ENCODE data around the gene PGBD4.

DNA sequence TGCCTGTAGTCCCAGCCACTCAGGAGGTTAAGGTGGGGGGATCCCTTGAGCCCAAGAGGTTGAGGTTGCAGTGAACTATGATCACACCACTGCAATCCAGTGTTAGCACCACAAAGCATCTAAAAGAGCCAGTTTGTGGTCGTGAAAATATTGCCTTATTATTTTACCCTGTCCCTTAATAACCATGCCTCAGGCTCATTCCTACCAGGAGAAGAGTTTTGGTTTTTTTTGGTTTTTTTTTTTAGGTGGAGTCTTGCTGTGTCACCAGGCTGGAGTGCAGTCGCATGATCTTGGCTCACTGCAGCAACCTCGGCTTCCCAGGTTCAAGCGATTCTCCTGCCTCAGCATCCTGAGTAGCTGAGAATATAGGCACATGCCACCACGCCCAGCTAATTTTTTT, 45.0 kb upstream of the PGBD4 start:
- TF ChIP-seq, protein P1, sequence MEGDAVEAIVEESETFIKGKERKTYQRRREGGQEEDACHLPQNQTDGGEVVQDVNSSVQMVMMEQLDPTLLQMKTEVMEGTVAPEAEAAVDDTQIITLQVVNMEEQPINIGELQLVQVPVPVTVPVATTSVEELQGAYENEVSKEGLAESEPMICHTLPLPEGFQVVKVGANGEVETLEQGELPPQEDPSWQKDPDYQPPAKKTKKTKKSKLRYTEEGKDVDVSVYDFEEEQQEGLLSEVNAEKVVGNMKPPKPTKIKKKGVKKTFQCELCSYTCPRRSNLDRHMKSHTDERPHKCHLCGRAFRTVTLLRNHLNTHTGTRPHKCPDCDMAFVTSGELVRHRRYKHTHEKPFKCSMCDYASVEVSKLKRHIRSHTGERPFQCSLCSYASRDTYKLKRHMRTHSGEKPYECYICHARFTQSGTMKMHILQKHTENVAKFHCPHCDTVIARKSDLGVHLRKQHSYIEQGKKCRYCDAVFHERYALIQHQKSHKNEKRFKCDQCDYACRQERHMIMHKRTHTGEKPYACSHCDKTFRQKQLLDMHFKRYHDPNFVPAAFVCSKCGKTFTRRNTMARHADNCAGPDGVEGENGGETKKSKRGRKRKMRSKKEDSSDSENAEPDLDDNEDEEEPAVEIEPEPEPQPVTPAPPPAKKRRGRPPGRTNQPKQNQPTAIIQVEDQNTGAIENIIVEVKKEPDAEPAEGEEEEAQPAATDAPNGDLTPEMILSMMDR (conservative IDR thresholded peaks at IDR 0.05; ENCODE audit: low read length) = no peak
- no peak for TF ChIP-seq EZH2phosphoT487 (IDR thresholded peaks at IDR 0.05; ENCODE audit: borderline replicate concordance)
